ENCODE results near the gene NMU.
"Not testable (repeated sequence)": the region's sequence is repeated elsewhere in the genome, so short reads cannot be mapped to it uniquely, and the experiment has no call there.

The NMU gene, protein sequence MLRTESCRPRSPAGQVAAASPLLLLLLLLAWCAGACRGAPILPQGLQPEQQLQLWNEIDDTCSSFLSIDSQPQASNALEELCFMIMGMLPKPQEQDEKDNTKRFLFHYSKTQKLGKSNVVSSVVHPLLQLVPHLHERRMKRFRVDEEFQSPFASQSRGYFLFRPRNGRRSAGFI

DNA sequence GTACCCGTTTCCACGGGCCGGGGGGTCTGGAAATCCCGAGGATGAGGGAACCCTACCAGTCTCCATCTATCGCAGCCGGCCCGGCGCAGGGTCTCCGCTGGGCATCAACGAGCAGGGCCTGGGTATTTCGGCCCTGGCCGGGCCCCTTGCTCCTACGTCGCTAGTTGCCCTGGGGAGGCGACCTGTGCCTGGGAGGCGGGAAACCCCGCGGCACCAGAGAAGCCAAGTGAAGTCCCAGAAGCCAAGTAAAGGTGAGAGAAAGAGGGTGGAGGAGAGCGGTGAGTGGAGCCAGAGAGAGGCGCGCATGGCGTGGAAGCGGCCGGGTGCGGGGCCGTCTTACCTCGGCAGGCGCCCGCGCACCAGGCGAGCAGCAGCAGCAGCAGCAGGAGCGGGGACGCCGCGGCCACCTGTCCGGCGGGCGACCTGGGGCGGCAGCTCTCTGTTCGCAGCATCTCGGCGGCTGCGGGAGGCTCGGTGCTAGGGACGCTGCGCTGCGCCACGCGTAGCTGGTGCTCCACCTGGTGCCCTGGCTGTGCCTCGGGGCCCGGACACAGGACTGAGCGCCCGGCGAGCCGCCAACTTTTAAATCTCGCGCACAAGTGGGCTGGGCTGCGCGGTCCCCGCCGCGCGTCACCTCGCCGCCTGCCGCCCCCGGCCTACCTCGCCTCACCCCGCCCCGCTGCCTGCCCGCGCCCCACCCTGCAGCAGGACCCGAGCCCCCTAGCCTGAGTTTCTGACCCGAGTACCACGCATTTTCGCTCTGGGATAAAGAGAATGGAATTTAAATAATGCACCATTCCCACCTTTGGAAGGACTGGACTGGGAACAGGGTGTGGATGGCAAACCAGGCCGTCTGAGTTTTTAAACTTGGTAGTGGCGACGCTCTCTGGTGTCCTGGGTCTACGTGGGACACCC, at the start of gene NMU:
Gene NMU, minus strand, starts transcription at position 558 of the 915 bp plus-strand sequence. Its CDS starts 106 bp downstream, at position 452.
- peak; percentile 73 for DNase-seq

DNA sequence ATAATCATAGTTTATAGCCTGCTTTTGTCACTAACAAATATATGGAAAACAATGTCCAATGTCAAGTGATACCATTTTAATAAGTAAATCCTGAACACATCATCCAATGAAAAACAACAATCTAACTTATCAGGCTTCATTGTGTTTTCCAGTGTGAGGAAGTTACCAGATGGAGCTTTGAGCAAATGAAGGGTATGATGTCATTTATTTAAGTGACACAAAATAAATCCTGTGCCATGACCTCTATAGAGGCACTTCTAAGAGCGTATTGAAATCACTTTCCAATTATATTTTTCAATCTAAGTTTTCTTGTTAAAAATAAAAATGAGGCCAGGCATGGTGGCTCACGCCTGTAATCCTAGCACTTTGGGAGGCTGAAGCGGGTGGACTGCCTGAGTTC, 48.2 kb upstream of the NMU start:
- no peak for DNase-seq

DNA sequence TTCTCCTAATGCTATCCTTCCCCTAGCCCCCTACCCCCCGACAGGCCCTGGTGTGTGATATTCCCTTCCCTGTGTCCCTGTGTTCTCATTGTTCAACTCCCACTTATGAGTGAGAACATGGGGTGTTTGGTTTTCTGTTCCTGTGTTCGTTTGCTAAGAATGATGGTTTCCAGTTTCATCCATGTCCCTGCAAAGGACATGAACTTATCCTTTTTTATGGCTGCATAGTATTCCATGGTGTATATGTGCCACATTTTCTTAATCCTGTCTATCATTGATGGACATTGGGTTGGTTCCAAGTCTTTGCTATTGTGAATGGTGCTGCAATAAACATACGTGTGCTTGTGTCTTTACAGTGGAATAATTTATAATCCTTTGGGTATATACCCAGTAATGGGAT, 46.7 kb upstream of the NMU start:
- not testable (repeated sequence) for DNase-seq

DNA sequence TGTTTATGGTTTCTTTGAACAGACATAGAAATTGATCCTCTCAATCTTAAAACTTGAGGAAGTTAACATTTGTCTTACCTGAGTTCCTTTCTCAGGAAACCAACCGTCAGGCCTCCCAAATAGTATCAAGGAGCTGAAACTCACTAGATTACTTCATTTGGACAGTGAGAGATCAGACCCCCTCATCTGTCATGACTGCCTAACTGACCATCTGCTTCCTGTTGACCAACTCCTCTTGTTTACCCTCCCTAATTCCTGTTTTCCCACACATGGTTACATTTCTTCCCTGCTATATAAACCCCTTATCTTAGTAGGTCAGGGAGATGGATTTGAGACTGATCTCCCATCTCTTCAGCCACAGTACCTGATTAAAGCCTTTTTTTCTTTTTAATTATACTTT, 46.2 kb upstream of the NMU start:
- DNase-seq, result no peak

DNA sequence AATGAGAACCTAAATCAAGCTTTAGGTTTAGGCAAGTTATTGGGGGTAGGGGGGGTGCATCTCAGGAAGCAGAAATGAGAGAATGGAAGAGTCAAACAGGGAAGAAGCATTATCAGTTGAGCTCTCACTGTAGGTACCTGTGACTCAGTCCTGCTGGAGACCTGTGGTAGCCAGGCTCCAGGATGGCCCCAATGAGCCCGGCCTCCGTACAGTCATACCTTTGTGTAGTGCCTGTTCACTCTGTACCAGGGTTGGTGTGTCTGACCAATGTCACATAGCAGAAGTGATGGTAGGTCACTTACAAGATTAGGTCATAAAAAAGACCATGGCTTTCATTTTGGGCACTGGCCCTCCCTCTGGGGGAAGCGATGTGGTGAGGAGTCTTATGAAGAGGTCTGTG, 45.3 kb upstream of the NMU start:
- DNase-seq, result no peak

DNA sequence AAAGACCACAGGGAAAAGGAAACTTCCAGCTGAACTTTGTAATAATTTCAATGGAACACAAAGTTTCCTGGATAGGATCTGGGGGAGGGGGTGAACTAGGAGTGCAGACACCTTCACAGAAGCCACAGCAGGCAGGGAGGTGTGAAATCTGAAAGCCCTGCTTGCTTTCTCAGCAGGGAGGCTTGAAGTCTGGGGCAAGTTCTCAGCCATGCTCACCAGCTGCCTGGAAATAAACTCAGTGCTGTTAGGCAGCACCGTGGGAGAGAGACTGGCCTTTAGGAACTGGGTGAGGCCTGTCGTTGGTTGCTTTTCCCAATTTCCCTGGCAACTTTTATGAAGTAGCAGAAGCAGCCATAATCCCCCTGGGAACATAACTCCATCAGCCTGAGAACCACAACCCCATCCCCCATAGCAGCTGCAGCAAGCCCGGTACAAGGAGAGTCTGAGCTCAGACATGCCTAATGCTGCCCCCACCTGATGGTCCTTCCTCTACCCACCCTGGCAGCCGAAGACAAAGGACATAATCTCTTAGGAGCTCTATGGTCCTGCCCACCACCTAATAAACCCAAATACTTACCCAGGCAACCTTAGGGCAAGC, 39.2 kb upstream of the NMU start:
- peak; percentile 19 for DNase-seq

DNA sequence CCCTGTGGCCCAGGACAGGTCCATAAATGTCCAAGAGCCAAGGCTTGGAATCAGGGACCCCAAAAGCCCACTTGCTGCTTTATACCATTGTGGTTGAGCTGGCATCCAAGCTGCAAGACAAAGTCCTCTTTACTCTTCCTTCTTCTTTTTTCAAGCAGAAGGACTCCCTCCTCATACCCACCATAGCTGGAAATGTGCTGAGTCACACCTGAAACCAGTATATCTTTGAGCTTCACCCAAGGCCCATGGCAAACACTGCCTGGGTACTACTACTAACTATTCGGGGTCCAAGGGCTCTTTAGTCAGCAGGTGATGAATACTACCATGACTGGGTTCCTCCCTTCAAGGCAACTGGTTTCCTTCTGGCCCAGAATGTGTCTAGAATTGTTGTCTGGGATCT, 37.3 kb upstream of the NMU start:
- no peak for DNase-seq

DNA sequence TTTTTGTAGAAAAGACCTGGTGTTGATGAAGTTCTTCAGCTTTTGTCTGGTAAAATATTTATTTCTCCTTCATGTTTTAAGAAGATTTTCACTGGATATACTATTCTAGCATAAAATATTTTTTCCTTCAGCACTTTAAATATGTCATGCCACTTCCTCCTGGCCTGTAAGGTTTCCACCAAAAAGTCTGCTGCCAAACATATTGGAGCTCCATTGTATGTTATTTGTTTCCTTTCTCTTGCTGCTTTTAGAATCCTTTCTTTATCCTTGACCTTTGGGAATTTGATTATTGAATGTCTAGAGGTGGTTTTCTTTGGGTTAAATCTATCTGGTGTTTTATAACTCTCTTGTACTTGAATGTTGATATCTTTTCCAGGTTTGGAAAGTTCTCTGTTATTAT, 35.6 kb upstream of the NMU start:
- DNase-seq, result no peak

DNA sequence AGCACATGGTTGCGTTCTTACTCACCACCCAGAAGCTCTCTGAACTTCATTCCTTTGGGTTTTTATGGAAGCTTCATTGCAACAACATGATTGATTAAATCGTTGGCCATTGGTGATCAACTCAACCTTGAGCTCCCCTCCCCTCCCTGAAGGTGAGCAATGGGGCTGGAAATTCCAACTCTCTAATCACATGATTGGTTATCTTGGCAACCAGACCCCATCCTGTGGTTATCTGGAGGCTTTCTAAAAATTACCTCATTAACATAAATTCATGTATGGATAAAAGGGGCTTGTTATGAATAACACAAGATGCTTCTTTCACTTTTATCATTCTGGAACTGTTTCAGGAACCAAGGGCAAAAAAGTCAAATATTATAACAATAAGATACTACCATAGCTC, 34.6 kb upstream of the NMU start:
- DNase-seq, result no peak

DNA sequence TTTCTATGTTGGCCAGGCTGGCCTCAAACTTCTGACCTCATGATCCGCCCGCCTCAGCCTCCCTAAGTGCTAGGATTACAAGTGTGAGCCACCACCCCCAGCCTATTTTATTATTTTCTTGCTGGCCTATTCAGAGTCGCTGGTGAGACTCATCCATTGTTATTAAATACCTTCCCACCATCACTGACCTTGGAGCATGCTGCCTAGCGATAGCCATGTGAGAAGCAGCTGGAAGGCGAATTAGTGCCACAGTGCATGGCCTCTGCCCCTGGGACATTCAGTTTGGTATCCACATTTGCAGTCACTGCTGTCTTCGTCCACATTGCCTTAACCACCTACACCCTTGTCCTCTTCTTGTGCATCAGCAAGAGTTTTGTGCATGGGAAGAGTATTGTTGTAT, 32.4 kb upstream of the NMU start:
- no peak for DNase-seq

DNA sequence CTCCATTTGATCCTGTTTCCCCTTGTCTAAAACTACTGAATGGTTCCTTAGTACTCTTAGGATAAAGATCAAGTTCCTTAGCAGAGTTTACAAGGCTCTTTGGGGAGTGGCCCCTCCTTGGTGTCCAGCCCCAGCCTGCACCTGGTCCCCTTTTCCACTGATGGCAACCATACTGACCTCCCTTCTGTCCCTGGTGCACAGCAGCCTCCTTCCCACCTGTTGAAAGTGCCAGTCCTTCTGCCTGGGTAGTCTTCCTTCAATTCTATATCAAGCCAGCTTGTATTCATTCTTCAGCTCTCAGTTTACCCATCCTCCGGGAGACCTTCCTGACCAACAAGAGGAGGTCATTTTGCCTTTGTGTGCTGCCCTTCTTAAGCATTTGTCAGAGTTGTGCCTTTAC, 30.4 kb upstream of the NMU start:
- DNase-seq, result no peak

DNA sequence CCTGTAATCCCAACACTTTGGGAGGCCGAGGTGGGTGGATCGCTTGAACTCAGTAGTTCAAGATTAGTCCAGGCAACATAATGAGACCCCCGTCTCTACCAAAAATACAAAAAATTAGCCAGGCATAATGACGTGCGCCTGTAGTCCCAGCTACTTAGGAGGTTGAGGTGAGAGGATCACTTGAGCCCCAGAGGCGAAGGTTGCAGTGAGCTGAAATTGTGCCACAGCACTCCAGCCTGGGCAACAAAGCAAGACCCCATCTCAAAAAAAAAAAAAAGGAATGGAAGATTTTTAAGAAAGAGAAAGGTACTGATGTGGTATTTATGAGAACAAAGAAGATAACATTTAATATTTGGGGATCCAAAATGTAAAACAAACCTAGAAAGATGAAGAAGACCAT, 27.0 kb upstream of the NMU start:
- DNase-seq, result no peak

DNA sequence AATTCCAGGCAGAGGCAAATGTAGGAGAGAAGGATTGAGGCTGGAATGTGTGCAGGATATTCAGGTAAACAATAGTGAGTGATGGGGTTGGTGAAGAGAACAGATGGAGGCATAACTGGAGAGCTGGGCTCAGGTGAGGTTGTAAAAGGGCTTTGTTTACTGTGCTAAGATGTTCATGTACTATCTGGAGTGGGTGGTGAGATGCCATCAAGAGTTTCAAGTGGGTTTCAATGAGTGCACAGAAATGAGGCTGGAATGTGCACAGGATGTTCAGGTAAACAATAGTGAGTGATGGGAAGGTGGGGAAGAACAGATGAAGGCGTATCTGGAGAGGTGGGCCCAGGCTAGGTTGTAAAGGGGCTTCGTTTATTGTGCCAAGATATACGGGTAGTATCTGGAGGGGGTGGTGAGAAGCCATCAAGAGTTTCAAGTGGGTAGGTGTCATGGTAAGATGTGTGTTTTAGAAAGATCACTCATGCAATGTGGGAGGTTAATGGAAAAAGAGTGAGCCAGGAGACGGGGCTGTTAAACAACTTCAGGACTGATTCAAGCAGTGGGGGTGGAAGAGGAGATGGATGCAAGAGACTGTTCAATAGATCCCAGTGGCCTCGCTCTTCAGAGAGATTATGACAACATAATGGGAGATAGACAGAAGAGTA, 25.4 kb upstream of the NMU start:
- no peak for DNase-seq

DNA sequence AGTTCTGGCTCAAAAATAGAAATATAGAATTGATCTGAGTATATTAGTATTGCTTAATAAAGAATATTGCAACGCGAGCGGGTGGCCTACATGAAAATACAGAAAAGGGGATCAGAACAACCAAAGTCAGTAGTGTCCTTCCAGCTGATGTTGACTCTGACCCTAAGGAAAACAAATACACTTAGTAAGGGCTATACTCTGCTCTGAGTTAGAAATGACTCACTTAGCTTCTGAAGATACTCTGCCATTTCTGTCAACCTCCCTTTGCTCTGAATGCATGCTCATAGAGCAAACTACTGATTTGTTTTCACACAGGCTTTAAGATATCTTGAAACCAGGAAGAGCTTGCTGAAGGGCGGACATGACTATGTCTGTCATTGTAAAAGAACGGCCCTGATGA, 22.6 kb upstream of the NMU start:
- no peak for DNase-seq

DNA sequence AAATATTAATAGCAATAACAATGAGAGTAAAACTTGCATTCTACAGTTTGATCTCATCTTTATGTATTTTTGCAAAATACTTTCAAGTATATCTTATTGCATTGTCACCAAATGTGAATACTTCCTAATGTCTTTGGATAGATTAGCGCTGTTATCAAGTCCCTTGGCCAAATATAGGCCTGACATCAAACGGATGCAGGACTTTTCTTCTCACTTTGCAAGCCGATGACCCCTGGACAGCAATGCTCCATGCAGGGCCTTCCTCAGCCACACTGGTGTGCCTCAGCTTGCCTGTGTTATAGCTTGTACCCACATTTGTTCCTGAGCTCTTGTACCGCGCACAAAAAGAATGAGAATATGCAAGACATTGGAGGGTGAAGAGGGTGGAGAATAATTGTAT, 18.0 kb upstream of the NMU start:
- no peak for DNase-seq

DNA sequence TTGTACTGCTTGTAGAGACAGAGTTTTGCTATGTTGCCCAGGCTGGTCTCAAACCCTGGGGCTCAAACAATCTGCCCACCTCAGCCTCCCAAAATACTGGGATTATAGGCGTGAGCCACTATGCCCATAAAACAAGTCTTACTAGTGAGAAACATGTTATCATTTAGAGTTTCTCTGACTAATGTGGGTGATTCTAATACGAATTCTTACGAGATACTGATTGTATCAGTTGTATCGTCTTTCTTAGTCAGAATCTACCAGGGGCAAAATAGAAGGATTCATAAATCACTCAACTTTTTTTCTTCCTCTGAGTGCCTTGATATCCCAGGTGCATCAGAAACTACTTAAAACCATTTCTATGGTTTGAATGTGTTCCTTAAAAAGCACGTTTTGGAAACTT, 14.4 kb upstream of the NMU start:
- DNase-seq, result no peak

DNA sequence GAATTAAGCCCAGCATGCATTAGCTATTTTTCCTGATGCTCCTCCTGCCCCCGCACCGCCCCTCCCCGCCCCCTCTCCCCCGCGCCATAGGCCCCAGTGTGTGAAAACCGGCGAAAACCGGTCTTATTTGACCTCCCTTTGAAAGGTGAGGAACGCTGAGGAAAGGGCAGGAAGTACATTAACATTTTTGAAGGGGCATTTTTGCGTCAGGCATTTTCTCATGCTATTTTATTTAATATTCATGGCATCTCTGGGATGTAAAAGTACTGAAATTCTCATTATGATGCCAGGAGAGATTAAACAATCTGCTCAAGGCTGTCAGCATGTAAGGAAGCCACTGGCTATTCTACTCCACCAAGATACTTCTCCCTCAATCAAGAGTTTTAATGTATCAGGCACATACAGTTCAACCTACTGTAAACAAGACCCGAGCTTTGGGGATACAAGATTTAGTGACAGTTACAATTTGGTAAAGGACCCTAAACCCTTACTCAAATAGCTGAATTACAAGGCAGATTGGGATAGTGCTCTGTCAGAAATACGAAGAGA, 1.2 kb upstream of the NMU start:
- peak; percentile 67 for DNase-seq

DNA sequence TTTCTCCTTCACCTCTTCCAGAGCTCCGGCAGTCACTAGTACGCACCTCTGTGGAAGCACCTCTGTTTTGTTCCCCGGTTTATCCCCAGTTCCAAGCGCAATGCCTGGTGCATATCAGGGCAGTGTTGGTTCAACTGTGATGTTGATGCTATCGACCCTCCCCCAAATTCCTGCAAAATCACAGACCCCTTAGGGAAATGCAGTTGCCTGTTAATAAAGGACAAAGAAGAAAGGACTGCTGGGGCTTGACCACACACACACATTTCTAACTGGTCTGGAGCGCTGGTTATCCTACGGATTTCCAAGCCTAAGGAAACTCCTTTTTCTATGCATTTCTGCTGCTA, 530 bp upstream of the NMU start:
- DNase-seq, result no peak

DNA sequence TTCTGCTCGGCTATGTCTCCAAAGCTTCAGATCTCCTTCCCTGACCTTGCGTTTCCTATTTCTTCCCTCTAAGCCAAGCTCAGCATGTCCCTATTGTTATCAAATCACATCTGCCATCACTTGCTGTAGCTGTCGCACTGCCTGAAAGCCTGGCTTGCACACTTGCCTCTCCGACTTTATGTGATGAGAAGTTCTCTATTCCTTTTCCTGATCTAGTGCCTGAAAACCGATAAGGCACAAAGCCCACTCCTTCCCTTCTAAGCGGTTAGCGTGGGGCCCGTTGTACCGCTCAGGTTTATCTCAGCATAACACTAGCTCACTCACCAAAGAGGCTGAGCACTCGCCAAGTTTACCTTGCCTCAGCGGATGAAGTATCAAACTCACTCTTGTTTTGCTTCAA, 816 bp downstream of the NMU start:
- DNase-seq, result peak; percentile 62

DNA sequence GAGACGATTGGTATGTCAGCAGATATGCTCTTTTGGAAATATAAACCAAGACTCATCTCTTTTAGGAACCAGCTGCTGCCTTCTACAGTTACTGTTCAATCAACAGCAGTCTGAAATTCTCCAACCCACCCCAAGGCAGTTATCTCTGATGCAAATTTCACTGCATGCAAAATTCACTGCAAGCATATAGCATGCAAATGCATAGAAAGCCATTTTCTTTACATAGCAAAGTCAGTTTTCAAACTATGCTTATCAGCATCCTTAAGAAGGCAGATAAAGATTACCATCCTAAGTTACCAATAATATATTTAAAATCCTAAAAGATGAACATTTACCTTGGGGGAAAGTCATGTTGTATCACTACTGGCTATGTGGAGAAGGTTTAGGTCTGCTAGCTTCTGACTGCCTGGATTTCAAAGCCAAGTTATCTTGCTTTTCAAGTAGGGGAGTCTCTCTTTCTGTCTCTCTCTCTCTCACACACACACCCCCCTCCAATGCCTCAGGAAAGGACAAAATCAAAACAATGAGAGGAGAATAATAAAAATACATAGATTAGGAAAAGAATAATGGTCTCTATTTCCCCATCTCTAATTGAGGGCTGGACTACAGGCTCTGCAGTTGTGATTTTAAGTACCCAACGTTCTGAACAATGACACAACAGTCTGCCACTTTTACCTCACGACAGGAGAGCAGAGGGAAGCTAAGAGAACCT, 1.5 kb downstream of the NMU start:
- no peak for DNase-seq

DNA sequence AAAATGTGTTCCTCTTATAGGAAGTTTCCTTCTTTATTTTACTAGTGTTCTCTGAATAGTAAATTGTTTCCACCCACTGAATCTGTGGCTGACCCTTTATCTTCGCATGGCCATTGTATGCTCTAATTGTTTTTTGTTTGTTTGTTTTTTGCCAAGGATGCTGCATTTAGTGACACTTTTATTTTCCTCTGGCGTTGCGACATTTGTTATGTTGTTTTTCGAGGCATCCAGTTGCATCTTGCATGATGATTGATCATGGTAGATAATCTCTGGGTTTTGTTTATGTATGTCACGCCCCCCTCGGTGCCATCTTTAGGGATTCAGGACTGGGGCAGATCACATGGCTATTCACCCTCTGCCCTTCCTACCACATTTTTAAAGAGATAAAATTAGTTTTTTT, 2.2 kb downstream of the NMU start:
- no peak for DNase-seq

DNA sequence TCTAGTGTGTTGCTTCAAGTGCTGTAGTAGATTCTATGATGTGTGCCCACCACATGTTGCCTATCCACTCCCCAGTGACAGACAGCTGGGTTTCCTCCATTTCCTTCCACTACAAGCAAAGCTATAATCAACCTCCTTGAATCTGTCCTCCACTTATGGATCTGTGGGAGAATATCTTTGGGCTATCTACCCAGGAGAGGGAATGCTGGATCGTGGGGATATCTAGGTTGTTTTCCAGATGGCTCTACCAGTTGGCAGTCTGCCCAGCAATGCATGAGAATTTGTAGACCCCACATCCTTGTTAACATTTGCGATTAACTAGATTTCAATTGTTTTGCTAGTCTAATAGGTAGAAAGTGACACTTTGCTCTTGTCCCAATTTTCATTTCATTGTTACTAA, 10.3 kb downstream of the NMU start:
- no peak for DNase-seq

DNA sequence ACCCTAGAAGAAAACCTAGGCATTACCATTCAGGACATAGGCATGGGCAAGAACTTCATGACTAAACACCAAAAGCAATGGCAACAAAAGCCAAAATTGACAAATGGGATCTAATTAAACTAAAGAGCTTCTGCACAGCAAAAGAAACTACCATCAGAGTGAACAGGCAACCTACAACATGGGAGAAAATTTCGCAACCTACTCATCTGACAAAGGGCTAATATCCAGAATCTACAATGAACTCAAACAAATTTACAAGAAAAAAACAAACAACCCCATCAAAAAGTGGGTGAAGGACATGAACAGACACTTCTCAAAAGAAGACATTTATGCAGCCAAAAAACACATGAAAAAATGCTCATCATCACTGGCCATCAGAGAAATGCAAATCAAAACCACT, 12.0 kb downstream of the NMU start:
- DNase-seq, result not testable (repeated sequence)

All from eye (tissue), 1 donor.